GM20000 (cell line): Measurements from ENCODE around the gene WDR45B.
"Not testable (repeated sequence)": the region's sequence is repeated elsewhere in the genome, so short reads cannot be mapped to it uniquely, and the experiment has no call there.

Experiments
- DNase-seq: peaks from one replicate; pipeline ENCODE4 v3.0.0; 2012; ENCODE audit warnings: low spot score
- CTCF ChIP-seq: IDR thresholded peaks from 2 replicates; pipeline ENCODE4 v1.5.1; 2012; ENCODE audit warnings: mild to moderate bottlenecking, control low read depth; ENCODE audit errors: extremely low read depth, missing control alignments

The WDR45B gene

GRCh38 chr17:82655038-82655479, 6.8 kb upstream of the WDR45B start:
- no peak for DNase-seq
- no peak for TF ChIP-seq CTCF

GRCh38 chr17:82654611-82655010, 6.4 kb upstream of the WDR45B start:
- not testable (repeated sequence) for DNase-seq

- TF ChIP-seq CTCF: no peak
- no peak for DNase-seq
Measured at GRCh38 chr17:82653651-82654528, 5.6 kb upstream of the WDR45B start.

- TF ChIP-seq CTCF: no peak
Measured at GRCh38 chr17:82650723-82651122, 2.5 kb upstream of the WDR45B start.

GRCh38 chr17:82649501-82650261, 1.4 kb upstream of the WDR45B start:
- TF ChIP-seq CTCF: no peak
- no peak for DNase-seq

More at GRCh38 chr17:82650723-82651122, 2.5 kb upstream of the WDR45B start:
- DNase-seq: no peak

GRCh38 chr17:82648742-82649331, 593 bp upstream of the WDR45B start:
- peak; percentile 84 for DNase-seq
- no peak for TF ChIP-seq CTCF

- no peak for TF ChIP-seq CTCF
- peak; percentile 63 for DNase-seq
Measured at GRCh38 chr17:82647593-82648164, 565 bp downstream of the WDR45B start.
